Ovary (tissue), 1 donor: ENCODE measurements around the gene SMAD2.

Source experiments
- EP300 ChIP-seq: sonication (generic); formaldehyde crosslinking; IDR thresholded peaks from one replicate; pipeline ENCODE4 v1.6.1; 2017; ENCODE audit warnings: antibody characterized with exemption
- POLR2A ChIP-seq: fragments of 450-650 bp; IDR thresholded peaks from one replicate; pipeline ENCODE4 v1.6.1; 2017; ENCODE audit warnings: antibody characterized with exemption, mild to moderate bottlenecking, moderate library complexity

DNA sequence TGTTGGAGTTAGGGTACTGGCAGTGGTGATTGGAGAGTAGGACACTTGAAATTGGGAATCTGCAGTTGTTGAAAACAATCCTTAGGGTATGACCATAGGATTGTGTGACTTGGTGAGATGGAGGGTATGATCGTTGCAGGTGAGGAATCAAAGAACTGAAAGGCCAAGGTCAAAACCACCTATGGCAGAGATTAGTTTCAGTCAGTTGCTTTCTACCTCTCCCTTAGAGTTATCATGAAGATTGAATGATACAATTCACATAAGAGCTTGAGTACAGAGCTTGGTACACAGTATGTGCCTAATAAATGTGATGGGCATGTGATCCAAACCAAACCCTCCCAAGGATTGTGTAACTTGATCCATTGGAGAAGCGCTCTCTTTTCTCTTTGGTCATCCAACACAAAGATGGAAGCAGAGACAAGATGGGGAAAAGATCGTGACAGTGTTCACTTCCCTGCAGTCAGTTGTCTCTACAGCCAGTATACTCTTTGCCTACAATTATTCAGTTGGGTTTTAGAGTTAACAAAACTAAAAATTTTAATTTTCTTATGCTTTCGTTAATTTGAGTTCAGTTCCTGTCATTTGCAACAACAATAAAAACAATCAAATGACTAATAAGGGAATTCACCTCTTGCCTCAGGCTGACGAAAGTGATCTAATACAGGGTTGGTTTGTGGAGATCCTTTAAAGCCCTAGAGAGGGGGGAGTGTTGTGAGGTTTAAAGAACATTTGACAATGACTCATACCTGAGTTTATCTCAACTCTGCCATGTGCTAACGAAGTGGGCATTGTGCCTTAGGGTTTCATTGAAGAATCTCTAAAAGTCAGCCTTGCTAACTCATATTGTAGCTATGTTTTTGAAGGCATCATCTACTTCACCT, 14.8 kb upstream of the SMAD2 start:
- TF ChIP-seq EP300 = no peak
- no peak for TF ChIP-seq POLR2A
